ENCODE measurements around the gene MAMSTR. TPM values are rescaled to one million over a fixed set of nuclear protein-coding genes. Genes with fewer than 3 reads are reported as not detected.

Gene MAMSTR
- total and polyA plus RNA-seq, 2 of the 4 experiments (the other 2 are of a cell fraction), result 0.18 to 1.9 TPM

DNA sequence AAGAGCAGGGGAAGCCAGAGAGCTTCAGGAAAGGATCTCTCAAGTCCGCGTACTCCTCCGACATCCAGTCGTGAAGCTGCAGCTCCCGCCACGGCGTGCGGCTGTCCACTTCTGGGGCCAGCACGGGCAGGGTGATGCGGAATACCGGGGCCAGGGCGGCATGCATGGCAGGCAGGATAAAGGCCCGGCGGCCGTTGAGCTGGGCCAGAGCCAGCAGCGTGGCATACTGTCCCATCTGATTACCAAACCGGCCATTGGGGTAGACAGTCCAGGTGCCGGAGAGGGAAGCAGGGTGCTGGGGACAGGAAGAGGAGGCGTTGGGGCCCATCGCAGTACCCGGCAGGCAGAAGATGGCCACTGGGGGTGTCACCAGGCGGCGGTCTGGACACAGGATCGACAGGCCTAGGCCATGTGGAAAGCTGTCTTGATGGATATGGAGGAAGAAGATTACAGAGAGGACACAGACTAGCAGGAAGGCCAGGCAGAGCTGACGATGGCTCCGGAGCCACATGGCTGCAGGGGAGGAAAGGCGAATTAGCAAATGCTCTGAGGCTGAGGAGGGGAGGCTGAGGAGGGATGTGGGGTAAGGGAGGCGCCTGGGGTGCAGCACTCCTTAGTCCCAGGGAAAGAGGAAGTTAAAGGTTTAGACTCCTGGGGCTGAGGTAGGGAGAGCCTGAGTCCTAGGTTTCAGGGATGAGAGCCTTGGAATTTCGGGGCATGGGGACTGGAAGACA lies 31.4 kb upstream of the MAMSTR start (continued):
- TF ChIP-seq, protein P1, sequence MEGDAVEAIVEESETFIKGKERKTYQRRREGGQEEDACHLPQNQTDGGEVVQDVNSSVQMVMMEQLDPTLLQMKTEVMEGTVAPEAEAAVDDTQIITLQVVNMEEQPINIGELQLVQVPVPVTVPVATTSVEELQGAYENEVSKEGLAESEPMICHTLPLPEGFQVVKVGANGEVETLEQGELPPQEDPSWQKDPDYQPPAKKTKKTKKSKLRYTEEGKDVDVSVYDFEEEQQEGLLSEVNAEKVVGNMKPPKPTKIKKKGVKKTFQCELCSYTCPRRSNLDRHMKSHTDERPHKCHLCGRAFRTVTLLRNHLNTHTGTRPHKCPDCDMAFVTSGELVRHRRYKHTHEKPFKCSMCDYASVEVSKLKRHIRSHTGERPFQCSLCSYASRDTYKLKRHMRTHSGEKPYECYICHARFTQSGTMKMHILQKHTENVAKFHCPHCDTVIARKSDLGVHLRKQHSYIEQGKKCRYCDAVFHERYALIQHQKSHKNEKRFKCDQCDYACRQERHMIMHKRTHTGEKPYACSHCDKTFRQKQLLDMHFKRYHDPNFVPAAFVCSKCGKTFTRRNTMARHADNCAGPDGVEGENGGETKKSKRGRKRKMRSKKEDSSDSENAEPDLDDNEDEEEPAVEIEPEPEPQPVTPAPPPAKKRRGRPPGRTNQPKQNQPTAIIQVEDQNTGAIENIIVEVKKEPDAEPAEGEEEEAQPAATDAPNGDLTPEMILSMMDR (conservative IDR thresholded peaks at IDR 0.05; ENCODE audit: low read depth, low read length), result no peak
- TF ChIP-seq, protein P2, sequence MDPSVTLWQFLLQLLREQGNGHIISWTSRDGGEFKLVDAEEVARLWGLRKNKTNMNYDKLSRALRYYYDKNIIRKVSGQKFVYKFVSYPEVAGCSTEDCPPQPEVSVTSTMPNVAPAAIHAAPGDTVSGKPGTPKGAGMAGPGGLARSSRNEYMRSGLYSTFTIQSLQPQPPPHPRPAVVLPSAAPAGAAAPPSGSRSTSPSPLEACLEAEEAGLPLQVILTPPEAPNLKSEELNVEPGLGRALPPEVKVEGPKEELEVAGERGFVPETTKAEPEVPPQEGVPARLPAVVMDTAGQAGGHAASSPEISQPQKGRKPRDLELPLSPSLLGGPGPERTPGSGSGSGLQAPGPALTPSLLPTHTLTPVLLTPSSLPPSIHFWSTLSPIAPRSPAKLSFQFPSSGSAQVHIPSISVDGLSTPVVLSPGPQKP (IDR thresholded peaks at IDR 0.05; ENCODE audit: borderline replicate concordance, low read depth, low read length), result no peak
- no peak for TF ChIP-seq RFX5 (IDR thresholded peaks at IDR 0.05; ENCODE audit: low read depth, low read length)
